GM21786 (cell line): Measurements from ENCODE around the gene SYN1.
A peak's percentile ranks its signal among the peaks of the same experiment; 100 is the strongest.

ENCODE experiments used
- ATAC-seq: cut with Tn5 transposase; IDR thresholded peaks from one replicate; pipeline ENCODE4 v1.9.1; 2021; ENCODE audit not compliant: unreplicated experiment

The SYN1 gene

DNA sequence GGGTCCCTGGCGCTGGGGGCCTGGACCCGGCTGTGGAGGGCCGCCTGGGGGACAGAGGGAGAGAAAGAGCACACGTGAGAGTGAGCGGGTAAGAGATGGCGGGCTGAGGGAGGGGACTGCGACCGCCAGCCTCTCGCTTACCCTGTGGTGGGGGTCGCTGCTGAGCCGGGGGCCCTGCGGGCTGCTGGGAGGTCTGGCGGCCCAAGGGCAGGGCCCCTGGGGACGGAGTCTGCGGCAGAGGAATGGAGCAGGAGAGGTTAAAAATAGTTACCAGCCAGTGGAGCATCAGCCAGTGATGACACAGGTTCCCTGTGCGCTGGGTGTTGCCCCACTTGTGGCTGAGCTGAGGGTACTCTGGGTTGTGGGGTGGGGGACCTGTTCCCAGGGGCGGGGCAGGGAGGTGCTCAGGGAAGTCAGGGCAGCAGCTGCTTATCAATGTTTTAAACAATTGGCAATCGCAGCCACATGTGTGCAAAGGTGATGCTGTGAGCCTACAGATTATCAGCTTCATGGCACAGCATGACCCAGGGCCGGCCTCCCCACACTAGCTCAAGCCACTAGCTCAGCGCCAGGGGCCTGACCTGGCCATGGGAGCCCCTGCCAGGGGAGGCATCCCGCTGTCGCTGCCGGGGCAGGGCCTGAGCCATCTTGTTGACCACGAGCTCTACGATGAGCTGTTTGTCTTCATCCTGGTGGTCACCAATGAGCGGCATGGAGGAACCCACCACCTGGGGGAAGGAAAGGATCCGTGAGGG, 44.9 kb downstream of the SYN1 start:
- no peak for ATAC-seq

DNA sequence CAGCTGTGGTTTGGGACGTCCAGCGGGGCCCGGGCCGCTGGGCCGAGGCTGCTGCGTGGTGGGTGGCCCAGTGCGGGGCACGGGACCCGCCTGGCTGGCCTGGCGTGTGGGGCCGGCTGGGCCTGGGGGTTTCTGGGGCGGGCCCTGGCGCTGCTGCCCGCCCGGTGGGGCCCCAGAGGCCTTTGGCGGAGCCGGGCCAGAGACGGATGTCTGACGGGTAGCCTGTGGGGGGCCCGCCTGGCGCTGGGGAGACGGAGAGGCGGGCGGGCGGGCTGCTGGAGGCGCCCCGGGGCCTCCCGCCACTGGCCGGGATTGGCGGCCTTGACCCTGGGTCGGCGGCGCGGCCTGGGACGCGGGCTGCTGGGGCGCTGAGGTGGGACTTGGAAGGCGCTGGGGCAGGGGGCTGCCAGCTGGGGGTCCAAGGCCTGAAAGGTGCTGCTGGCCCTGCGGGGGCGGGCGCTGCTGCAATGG, 45.5 kb downstream of the SYN1 start:
- no peak for ATAC-seq

DNA sequence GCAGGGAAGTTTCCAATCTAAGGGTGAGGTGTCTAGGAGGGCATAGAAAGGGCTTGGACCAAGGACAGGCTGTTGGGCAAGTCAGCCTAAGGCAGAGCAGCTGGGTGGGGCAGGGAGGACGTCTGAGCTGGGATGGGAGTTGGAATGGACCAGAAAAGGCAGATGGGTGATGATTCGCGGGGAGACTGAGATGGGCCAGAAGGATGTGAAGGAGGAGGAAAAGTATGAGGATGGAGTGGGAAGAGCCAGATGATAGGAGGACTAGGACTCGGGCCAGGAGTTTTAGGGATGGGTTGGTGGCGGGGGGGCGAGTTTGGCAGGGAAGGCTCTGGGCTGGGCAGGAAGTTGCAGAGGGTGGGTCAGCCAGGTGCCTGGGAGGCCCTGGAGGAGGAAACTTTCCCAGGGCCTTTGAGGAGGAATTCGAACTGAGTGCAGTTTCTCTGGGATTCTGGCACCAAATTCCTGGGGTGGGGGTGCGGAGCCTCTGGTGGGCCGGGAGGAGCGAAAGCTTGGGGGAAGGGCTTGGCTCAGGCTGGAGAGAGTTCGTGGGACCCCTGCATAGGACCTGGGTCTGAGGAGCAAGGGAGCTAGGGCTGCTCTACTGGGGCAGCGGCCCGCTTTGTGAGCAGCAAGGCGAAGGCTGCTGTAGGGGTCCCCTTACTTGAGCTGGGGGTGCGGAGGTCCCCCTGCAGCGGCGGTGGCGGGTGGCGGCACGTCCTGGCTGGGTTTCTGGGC, 46.1 kb downstream of the SYN1 start:
- ATAC-seq = no peak

DNA sequence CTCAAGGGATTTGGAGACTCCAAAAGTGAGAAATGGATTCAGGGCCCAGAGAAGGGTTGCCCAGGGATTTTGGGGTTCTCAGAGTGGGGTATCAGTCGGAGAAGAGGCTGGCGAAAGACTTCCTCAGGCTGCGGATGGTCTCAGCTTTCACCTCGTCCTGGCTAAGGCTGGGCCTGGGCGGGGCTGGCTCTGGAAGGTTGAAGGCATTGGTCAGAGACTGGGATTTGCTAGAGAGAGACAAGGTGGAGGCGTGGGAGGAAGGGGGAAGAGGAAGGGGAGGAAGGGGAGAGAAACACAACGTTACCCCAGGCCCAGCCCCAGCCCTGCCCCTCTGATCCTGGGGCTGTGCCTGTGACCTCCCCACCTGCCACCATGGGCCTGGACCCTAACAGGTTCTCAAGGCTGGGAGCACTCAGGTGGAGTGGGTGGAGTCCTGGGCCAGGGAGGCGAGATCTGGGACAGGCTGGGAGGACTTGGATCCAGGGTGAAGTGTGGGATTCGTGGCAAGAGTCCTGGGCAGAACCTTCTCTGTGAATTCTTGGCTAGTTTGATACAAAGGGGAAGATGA, 46.8 kb downstream of the SYN1 start:
- no peak for ATAC-seq

DNA sequence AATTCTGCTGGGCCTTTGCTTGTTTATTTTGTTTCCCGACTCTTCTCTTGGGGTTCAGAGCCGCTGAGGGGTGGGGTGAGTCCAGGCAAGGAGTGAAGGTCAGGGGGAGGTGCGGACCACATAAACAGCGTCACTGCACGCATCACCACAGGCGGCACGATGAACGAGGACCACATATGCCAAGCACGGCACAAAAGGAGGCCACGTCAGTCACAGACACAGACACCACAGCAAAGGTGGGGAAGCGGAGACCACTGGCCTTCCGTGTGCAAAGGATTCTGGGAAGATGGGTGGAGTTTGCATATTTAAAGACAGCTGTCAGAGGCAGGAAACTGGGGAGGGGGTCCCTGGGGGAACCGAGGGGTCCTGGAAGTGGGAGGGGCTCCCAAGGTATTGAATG, 47.8 kb downstream of the SYN1 start:
- ATAC-seq = no peak

DNA sequence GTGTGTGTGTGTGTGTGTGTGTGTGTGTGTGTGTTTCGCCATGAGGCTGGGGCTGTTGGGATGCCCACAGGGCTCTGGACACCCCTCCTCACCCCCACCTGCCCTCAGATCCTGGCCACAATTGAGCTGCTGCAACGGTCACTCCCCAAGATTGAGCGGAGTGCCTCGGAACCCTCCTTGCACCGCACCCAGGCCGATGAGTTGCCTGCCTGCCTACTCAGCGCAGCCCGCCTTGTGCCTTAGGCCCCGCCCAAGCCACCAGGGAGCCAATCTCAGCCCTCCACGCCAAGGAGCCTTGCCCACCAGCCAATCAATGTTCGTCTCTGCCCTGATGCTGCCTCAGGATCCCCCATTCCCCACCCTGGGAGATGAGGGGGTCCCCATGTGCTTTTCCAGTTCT, 48.4 kb downstream of the SYN1 start:
- ATAC-seq = no peak

DNA sequence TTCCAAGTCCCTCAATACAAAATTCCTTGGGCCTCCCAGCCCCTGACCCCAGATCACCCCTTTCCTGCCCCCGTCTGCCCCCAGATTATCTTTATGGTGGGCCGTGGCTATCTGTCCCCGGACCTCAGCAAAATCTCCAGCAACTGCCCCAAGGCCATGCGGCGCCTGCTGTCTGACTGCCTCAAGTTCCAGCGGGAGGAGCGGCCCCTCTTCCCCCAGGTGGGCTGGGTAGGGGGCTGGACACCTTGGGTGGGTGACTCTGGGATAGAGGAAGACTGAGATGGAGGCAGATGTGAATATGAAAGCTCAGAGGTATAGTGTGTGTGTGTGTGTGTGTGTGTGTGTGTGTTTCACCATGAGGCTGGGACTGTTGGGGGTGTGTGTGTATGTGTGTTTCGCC, 48.9 kb downstream of the SYN1 start:
- ATAC-seq = no peak

DNA sequence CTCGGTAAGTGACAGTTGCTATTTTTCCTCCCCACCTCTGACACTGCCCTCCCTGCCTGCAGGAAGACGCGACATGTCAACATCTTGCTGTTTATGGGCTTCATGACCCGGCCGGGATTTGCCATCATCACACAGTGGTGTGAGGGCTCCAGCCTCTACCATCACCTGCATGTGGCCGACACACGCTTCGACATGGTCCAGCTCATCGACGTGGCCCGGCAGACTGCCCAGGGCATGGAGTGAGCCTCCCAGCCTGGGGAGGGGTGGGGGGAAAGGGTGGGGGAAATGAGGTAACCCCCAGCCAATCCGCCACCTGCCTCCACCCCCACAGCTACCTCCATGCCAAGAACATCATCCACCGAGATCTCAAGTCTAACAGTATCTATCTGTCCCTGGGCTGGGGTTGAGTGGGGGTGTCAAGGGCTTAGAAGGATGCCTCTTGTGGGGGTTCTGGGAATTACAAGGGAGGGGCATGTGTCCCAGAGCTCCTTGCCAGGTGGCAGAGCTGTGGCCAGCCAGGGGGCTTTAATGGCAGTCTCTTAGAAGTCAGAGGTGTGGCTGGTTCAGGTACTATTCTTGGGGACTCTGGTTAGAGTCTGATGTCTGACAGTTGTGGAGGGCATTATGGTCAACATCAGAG, 50.9 kb downstream of the SYN1 start:
- ATAC-seq = no peak

DNA sequence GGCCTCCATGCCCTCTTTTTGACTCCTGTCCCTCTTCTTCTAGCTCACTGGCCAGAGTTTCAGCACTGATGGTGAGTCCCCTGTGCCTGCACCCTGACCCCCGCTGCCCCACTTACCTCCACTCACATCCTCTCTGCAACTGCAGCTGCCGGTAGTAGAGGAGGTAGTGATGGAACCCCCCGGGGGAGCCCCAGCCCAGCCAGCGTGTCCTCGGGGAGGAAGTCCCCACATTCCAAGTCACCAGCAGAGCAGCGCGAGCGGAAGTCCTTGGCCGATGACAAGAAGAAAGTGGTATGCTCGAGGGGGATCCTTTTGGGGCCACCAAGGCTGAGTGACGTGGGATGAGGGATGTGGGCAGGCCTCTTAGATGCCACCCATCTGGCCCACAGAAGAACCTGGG, 52.8 kb downstream of the SYN1 start:
- ATAC-seq = no peak

DNA sequence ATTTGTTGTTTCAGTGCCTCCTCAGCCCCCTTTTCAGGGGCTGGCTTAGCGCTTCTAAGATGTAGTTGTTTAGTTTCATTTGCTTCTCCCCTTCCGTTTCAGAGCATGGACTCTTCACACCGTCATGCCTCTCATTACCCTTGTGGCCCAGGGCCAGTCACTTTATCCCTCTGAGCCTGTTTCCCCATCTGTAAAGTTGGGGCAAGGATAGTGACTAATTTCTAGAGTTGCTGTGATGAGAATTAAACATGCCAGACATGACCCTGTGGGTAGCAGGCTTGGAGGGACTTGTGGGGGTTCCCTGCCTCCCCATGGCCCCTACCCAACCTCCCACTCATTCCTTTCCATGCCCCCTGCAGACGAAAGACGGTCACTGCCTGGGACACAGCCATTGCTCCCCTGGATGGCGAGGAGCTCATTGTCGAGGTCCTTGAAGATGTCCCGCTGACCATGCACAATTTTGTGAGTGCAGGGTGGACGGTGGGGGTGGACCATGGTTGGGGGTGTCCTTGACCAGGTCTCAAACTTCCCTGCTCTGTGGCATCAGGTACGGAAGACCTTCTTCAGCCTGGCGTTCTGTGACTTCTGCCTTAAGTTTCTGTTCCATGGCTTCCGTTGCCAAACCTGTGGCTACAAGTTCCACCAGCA, 55.1 kb downstream of the SYN1 start:
- ATAC-seq = no peak

DNA sequence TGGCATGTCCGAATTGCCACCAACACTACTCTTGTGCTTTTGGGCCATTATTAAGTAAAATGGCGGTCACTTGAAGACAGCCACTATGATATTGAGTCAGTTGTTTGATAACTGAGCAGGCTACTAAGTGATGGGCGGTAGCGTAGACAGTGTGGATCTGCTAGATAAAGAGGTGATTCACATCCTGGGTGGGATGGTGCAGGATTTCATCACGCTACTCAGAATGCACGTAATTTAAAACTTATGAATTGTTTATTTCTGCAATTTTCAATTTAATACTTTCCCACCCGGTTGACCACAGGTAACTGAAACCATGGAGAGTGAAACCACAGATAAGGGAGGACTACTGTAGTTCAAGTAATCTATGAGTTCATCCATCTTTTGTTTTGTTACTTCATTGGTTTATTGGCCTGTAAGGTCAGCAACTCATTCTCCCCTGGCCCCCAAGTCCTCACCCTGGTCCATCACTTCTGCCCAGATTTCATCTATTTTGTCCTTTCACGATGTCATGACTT, 55.8 kb downstream of the SYN1 start:
- no peak for ATAC-seq

DNA sequence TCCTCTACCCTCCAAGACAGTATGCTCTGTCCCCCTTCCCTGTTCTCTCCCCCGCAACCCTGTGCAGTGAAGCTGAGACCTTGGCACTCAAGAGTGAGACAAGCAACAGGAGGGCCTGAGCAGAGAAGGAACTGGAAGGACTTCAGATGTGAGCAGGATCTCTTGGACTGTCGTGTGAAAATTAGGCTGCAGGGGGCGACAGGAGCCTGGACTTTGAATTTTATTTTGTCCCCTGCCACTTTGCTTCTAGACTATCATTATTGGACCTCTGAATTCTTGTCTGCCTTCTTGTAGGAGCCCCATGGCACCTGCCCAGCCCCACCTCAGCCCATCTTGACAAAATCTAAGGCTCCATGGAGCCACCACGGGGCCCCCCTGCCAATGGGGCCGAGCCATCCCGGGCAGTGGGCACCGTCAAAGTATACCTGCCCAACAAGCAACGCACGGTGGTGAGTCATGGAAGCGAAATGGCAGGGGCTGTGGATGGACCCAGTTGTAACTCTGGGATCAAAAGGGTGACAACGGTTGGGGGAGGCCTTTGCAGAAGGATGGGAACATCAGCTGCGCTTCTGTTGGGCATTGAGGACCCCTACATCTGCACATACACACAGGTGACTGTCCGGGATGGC, 56.9 kb downstream of the SYN1 start:
- ATAC-seq = no peak

DNA sequence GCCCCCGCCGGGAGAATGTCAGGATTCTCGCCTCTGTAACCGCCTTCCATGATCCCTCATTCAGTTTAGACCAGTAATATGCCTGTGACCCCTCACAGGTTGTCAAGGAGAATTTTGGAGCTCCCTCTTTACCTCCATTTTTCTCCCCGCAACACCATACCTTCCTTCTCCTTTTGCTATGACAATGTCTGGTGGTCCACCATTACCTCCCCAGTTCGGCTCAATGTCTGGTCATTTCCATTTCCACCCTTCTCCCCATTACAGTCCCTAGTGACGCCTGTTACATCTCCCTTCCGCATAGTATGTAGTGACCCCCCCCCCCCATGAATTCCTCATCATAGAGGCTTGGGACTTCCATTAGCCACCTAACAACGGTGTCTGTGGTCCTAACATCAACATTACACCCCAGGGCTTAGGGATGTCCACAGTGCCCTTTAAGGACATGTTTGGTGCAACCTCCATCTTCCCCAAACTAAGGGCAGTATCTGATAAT, 58.0 kb downstream of the SYN1 start:
- no peak for ATAC-seq

DNA sequence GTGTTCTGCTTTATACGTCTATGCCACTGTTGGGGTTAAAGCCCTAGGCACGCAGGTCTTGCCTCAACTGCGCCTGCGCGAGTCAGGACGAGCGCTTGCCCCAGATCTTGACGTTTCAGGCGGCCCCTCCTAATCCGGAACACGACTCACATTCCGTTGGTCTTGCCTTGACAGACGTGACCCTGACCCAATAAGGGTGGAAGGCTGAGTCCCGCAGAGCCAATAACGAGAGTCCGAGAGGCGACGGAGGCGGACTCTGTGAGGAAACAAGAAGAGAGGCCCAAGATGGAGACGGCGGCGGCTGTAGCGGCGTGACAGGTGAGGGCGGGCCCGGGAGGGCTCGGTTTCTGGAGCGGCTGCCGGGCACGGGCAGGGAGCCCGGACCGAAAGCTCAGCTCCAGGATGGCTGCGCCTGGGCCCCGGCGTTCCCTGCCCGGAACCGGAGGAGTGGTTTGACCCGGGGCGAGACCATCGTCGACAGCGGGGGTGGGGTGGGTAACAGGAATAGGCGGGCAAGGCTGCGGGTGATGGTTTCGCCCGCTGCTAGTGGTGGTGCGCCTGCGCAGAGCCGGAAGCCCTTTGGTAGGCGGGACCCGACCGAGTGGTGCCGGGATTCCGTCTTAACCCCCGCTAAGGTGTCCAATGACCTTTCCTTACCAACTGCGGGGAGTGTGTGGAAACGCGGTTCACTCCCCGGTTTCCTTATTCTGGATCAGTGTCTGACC, 58.6 kb downstream of the SYN1 start, which contains the start of gene ARAF:
Gene ARAF (plus strand): TSS at position 272 of the 725 bp plus-strand sequence. CDS start 1,763 bp downstream, outside the sequence.
- peak; percentile 88 for ATAC-seq

DNA sequence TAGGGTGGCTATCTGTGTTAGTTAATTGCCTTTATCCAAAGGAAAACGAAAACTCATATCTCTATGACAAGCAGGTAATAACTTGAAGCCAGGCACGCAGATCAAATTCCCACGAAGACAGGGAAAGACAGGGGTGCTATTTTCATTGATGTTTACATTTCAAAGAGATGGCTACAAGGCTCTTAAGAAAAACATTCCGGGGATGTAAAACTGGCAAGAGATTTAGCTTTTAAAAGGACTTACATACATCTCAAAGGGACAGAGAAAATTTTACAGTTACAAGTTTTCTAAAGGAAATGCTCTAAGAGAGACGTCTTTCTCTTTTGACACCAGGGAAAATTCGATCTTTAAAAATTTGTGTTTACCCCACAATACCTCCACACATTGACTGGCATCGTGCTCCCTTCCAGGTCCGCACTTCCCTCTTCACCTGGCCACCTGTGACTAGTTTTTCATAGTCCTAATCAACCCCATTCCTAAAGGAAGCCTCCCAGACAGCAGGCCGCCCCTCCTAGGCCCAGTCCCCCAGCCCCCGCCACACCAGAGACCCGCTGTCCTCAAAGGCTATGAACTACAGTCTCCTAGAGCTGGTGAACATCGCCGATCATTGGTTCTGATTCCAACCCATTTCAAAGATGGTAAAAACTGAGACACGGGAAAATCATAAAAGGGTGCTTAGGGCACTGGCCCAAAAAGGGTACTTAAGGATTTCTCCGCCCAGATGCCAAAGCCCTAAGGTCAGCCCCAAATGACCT, 59.3 kb downstream of the SYN1 start:
- ATAC-seq = no peak

DNA sequence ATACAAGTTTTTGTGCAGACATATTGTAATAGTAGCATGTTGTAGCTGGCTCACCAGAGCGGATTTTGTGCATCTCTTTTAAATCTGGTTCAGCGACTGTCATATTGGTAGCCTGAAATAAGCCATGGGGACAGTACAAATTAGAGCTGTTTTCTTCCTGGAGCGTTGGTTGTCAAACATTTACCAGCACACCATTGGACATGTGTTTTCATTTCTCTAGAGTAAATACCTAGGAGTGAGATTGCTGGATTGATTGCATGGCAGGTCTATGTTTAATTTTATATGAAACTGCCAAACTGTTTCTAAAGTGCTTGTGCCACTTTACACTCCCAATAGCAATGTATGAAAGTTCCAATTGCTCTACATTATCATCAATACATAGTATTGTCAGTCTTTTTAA, 61.2 kb downstream of the SYN1 start:
- ATAC-seq = no peak

DNA sequence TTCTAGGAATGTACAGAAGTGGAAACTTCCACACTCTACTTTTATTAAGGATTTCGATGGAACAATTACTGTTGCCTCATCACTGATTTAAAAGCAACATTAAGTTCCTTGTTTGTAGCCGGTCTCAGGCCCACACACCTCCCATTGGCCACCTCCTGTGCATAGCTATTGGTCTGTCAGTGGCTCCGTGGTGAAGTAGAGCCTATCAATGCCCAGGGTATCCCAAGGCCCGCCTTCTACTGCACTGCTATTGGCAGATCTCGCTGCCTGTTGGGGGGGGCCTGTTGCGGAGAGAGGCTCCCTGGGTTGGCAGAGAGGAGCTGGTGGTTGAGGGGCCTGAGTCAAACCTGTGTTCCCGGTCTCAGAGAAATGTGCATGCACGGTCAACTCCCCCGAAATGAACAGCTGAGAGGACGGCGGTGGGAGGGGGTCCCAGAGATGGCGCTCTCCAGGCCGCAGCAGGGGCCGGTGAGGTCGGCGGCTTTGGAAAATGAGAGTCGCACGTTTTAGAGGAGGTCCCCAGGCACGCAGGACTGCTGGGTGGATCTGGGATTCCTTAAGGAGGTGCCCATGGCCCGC, 63.5 kb downstream of the SYN1 start:
- ATAC-seq = peak; percentile 92

DNA sequence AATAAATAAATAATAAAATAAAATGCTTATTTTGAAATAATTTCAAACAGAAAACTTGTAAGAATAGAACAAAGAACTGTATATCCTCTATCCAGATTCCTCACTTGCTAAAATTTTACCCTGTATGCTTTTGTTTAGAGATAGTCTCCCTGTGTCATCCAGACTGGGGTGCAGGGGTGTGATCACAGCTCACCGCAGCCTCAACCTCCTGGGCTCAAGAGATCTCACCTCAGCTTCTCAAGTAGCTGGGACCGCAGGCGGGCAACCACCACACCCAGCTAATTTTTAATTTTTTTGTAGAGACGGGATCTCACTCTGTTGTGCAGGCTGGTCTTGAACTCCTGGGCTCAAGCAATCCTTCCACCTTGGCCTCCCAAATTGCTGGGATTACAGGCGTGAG, 76.2 kb downstream of the SYN1 start:
- ATAC-seq = no peak
